GM19043 (cell line): ENCODE measurements around the gene DUSP3.

ENCODE experiments used
- ATAC-seq: cut with Tn5 transposase; IDR thresholded peaks from one replicate; pipeline ENCODE4 v1.9.1; 2021; ENCODE audit warnings: low read depth; ENCODE audit not compliant: unreplicated experiment

The DUSP3 gene

DNA sequence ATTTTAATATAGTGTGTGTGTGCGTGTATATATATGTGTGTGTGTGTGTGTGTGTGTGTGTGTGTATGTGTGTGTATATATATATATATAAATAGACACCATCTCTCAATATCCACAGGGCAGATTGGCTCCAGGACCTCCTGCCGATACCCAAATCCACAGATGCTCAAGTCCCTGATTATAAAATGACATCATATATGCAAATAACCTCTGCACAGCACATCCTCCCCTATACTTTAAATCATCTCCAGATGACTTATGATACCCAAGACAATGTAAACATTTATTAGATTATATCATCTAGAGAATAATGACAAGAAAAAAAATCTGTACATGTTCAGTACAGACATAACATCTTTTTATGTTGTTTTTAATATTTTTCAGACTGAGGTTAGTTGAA lies 7.8 kb downstream of the DUSP3 start:
- ATAC-seq: no peak

DNA sequence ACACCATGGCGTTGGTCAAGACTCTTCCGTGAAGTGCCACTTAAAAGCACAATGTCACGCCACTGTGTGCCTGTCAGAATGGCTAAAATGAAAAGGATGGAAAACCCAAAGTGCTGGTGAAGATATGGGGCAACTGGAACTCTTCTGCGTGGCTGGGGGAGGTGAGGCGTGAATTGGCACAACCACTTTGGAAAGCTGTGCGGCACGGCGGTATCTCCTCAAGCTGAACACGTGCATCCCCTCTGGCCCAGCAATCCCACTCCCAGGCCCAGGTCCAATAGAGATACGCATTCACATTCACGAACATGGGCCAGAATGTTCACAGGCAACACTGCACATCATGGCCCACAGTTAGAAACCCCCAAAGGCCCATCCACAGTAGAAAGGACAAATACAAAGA lies 8.9 kb downstream of the DUSP3 start:
- no peak for ATAC-seq

GRCh38 chr17:43769426-43769825 lies 9.4 kb downstream of the DUSP3 start:
- ATAC-seq: no peak

DNA sequence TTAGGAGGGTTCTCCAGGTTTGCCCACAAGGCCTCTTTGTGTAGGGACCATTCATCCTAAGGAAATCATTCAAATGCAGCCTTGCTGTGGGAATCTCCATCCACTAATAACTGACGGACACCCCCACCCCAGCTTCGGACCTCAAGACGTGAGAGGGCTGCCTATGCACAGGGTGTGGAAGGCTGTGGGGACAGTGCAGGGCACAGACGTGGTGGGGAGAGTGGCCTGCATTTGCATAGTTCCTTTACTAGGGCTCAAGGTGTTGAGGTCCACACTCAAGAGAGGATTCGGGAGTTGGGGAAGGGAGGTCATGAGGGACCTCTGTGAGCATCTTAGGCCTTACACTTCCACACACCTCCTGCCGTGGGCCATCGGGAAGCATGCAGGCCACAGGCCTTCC lies 9.8 kb downstream of the DUSP3 start:
- no peak for ATAC-seq

DNA sequence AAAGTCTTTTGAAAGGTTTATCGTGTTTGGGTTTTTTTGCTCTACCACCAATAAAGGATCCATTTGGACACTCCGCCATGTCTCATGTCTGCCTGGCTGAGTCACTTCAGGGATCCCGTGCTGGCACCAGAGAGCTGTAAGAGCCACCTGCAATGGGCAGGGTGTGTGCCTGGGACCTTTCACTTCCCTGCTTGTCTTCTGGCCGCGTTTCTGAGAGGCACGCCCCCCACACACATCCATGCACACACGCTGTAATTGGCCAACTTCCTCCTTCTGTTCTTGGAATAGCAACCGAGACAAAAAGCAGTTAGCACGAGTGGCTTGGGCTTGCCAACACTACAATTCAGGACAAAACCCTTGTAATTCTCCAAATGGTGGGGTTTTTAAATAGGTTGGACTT lies 10.4 kb downstream of the DUSP3 start:
- ATAC-seq: no peak

GRCh38 chr17:43767713-43768059 lies 11.1 kb downstream of the DUSP3 start:
- no peak for ATAC-seq

GRCh38 chr17:43767053-43767712 lies 11.6 kb downstream of the DUSP3 start:
- no peak for ATAC-seq

- no peak for ATAC-seq
Observed at GRCh38 chr17:43766413-43767052, 12.2 kb downstream of the DUSP3 start.

DNA sequence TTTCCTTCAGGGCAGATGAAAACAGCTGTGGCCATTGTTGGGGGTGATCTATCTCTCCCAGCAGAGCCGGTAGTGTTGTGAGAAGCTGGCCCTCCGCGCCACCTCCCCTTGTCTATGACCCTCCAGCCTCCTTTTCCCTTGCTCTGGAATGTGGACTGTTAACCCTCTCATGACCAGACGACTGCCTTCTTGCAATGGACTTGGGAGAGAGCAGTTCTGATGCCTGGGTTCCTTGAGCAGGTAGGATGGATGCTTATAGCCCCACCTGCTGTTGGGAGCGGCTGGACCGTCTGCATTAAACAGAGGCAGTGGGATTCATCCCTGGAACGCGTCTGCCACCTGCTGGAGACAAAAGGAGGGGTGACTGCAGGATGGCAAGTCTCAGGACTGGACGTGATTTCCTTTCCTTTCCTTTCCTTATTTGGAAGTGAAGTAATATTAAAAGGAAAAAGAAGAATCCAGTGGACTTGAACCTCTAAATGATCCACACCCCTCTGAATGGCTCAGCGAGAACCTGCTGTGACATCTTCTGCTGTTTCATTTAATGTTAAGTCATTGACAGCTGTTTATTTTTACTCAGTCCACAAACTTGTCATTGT lies 18.4 kb downstream of the DUSP3 start:
- ATAC-seq: no peak

DNA sequence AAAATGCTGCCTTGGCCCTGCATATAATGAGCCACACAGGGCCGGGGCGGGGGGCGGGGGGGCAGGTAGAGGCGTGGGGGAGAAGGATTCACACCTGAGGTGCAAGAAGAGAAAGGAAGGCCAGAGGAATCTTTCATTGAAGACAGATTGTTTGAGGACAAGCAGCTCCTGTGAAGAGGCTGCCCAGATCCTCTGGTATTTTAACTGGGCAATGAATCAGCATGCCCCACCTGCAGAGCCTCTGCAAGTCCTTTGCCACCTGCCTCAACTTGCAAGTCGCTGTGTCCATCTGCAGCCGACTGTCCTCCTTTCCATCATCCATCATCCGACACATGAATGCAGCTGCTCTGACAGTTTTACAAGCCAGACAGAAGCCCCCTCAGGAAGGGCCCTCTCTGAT lies 18.9 kb downstream of the DUSP3 start:
- ATAC-seq: no peak

DNA sequence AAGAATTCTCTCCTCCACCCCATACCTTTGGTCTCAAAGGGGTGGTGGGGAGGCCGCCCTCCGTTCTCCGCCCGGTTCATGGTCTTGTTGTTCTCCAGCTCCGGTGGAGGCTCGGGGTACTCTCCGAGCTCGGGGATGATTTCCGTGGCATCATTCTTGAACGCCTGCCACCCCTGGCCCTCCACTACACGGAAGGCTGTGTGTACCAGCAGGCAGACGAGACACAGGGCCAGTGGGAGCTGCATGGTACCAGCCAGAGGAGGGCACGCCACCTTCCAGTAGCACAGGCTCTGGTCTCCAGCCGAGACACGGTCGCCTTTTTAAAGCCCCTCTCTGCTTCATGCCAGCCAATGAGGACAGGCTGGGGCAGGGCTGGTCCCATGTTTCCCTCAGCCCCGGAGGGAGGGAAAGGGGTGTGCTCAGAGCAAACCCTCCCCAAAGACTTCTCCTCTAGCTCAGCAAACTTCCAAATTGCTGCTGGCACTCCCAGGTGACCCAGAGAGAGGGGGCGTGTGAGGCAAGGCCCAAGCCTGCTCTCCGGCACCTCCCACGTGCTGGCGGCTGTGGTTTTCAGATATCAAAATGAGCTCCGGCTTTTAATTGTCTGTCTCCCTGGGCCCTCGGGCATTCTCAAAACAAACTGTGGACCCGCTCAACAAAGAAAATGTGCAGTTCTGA lies 20.1 kb downstream of the DUSP3 start, which contains the start of gene SOST:
Gene SOST (minus strand): TSS at position 295 of the 678 bp plus-strand sequence. CDS start 50 bp downstream, at position 245.
- ATAC-seq: no peak

DNA sequence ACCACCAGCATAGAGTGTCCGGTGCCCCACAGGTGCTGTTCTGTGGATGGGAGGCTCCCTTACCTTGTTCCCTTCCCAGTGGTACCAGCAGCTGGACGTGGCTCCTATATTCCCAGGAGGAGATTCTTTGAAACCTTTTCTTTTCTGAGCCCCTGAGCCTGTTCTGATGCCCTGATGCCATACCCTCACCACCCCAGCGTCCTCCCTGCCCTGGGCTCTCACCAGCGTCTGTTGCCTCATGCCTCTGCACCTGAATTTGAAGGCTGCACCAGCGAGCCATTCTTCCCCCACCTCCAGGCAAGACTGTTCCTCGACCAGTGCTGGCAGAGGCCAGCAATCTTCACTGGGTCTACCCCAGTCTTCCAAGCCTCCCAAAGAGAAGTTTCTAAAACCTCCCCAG lies 20.7 kb downstream of the DUSP3 start:
- ATAC-seq: no peak

DNA sequence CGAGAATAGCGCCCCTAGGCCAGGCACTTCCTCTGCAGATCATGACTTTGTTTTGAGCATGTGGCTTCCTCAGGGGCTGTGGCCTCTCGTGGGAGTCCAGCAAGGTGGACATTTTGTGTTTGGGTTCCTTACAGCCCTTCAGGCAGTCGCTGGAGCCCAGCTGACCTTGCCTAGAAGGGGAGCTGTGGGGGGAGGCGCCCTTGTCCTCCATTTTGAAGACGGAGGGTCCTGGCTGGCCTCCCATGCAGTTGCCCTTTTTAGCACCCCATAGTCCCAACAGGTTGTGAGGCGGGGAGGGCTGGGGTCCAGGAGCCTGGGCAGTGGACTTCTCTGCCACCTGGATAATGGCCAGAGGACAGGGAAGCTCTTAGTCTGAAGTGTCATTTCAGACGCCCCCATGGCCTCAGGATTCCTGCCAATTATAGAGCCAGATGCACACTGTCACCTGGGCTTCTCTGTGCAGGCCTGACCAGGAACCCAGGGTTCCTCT lies 21.6 kb downstream of the DUSP3 start:
- no peak for ATAC-seq

DNA sequence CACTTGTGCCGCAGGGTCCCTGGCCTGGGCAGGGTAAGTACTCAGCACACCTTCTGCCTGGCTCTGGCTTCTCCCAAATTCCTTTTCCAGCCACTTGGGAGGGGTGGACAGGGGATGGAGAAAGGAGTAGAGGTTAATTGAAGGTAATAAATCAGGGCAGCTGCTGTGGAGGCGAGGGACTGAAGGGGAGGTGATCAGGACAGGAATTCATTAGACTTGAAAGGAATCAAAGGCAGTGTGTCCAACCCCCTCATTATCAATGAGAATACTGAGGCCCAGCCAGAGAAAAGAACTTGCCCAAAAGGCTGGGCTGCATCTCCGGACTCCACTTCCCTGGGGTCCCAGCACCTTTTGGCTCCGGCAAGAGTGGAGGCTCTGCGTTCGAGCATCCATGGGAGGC lies 22.6 kb downstream of the DUSP3 start:
- ATAC-seq: no peak

- no peak for ATAC-seq
Observed at GRCh38 chr17:43755389-43755875, 23.3 kb downstream of the DUSP3 start.

GRCh38 chr17:43754947-43755346 lies 23.8 kb downstream of the DUSP3 start:
- ATAC-seq: no peak

GRCh38 chr17:43753493-43754129 lies 25.2 kb downstream of the DUSP3 start:
- ATAC-seq: no peak

GRCh38 chr17:43750153-43750552 lies 28.6 kb downstream of the DUSP3 start:
- ATAC-seq: no peak

DNA sequence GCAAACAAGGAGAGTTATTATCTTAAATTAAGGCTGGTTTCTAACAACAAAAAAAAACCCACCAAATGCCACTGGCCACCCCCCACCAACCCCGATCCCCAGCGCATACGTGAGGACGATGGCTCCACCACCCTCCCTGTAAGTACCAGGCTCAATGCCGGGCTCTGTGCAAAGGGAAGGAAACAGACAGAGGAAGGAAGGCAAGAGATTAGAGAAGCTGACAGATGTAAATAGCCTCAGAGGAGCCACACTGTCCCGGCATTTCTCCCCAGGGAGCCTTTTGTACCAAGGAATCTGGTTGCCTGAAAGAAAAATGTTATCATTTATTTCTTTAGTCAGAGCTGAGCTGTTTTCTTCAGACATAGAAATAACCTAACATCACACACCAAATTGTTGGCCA lies 33.2 kb downstream of the DUSP3 start:
- ATAC-seq: no peak

DNA sequence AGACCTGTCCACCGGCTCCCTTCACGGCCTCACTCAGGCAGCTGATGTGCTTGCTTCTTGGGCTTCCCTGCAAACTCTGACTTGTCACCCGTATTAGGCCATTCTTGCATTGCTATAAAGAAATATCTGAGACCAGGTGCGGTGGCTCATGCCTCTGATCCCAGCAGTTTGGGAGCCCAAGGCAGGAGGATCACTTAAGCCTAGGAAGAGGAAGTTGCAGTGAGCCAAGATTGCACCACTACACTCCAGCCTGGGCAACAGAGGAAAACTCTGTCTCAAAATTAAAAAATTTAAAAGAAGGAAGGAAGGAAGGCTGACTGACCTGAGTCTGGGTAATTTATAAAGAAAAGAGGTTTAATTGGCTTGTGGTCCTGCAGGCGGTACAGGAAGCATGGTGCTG lies 37.1 kb downstream of the DUSP3 start:
- ATAC-seq: no peak

- ATAC-seq: no peak
Observed at GRCh38 chr17:43740541-43740940, 38.2 kb downstream of the DUSP3 start.
